Measurements from ENCODE around the gene BTG3. TPM values are rescaled to one million over a fixed set of nuclear protein-coding genes. Genes with fewer than 3 reads are reported as not detected.

The BTG3 gene
- total and polyA plus RNA-seq, 2 donors (not counting 3 experiments of a cell fraction or from before 2014, with no cell fraction given) = 18.1 to 37.2 TPM

DNA sequence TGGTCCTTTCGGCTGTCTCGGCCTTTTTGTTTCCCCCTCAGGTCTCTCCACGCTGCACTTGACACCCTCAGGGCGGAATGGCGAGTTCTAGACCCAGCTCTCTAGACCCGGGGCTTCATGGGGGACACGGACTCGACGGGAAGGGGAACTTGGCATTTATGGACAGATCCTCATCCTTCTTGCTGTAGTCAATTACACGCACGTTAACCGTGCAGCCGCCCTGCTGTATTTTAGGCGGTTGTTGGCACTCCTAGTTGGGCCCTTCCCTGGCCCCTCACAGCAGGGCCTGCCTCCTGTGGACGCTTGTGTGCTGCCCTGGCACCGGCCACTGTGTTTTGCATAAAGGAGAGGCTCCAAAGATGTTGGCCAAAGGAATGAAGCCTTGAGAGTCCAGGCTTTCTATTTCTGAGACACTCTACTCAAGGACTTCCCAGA lies 558 bp upstream of the BTG3 start:
- Histone ChIP-seq H3K9me1 (replicated peaks; ENCODE audit: control insufficient read depth, extremely low read depth, insufficient read depth, low read length) (no peaks in the 10 kb centered on the region), H3K4me3 (replicated peaks in 1 of 3; ENCODE audit: insufficient read depth in 1 of 3, low read depth in 1 of 3, low read length in 3 of 3) (peak overlapping the region; percentile 76 to 94 (median 93)), H3K36me3 (ENCODE audit: control insufficient read depth in 2 of 2, extremely low read depth in 1 of 2, insufficient read depth in 2 of 2, low read length in 2 of 2) (peaks cover 0 to 5% of the 10 kb centered on the region in 2 experiments), H3K27ac (ENCODE audit: insufficient read depth, low read depth, low read length) (no peak overlapping the region), H4K20me1 (replicated peaks; ENCODE audit: control insufficient read depth, extremely low read depth, insufficient read depth, low read length) (no peaks in the 10 kb centered on the region), H3K79me2 (ENCODE audit: control insufficient read depth, insufficient read depth, low read length) (peaks cover 40% of the 10 kb centered on the region), H3K4me1 (ENCODE audit: control insufficient read depth, extremely low read depth, insufficient read depth, low read length) (peaks cover 10% of the 10 kb centered on the region), H3K4me2 (ENCODE audit: insufficient read depth, low read length) (peak overlapping the region; percentile 65), H3K27me3 (ENCODE audit: control insufficient read depth in 2 of 2, insufficient read depth in 2 of 2, low read length in 2 of 2) (peaks cover 0 to 3% of the 10 kb centered on the region in 2 experiments), H3K9ac (replicated peaks; ENCODE audit: extremely low read depth, insufficient read depth, low read length) (peak overlapping the region; percentile 99), H3K9me3 (replicated peaks; ENCODE audit: control insufficient read depth, insufficient read depth, low read length) (no peaks in the 10 kb centered on the region), H2AFZ (ENCODE audit: low read depth, low read length) (peak overlapping the region; percentile 92)
- dilution Hi-C loops (cut with MboI; ENCODE audit: extremely low pct_ligation_motif_present, low sequenced_read_pairs) = no loop called here
- TF ChIP-seq, protein P1, sequence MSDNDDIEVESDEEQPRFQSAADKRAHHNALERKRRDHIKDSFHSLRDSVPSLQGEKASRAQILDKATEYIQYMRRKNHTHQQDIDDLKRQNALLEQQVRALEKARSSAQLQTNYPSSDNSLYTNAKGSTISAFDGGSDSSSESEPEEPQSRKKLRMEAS (IDR thresholded peaks at IDR 0.05; ENCODE audit: insufficient read depth, insufficient read length) = no peak
- TF ChIP-seq GATA2 (IDR thresholded peaks at IDR 0.05; ENCODE audit: insufficient read depth, insufficient read length, low read depth, low read length) (no peak), EZH2 (IDR thresholded peaks at IDR 0.05; ENCODE audit: borderline replicate concordance, low read depth, low read length, severe bottlenecking) (no peak), JUN (IDR thresholded peaks at IDR 0.05; ENCODE audit: borderline replicate concordance, insufficient read depth, insufficient read length, low read depth) (no peak), POLR2AphosphoS5 (IDR thresholded peaks at IDR 0.05; ENCODE audit: insufficient read depth, low read depth, low read length) (no peak), POLR2A (IDR thresholded peaks at IDR 0.05; ENCODE audit: low read depth, low read length) (no peak), MYC (IDR thresholded peaks at IDR 0.05; ENCODE audit: low read depth, low read length) (no peak), FOS (IDR thresholded peaks at IDR 0.05; ENCODE audit: borderline replicate concordance, insufficient read depth, low read length) (no peak)
- TF ChIP-seq, protein P2, sequence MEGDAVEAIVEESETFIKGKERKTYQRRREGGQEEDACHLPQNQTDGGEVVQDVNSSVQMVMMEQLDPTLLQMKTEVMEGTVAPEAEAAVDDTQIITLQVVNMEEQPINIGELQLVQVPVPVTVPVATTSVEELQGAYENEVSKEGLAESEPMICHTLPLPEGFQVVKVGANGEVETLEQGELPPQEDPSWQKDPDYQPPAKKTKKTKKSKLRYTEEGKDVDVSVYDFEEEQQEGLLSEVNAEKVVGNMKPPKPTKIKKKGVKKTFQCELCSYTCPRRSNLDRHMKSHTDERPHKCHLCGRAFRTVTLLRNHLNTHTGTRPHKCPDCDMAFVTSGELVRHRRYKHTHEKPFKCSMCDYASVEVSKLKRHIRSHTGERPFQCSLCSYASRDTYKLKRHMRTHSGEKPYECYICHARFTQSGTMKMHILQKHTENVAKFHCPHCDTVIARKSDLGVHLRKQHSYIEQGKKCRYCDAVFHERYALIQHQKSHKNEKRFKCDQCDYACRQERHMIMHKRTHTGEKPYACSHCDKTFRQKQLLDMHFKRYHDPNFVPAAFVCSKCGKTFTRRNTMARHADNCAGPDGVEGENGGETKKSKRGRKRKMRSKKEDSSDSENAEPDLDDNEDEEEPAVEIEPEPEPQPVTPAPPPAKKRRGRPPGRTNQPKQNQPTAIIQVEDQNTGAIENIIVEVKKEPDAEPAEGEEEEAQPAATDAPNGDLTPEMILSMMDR (IDR thresholded peaks at IDR 0.05; ENCODE audit: extremely low read depth in 1 of 2, insufficient read depth in 1 of 2, low read depth in 1 of 2, low read length in 2 of 2) = no peak
- intact Hi-C loops (cut with micrococcal nuclease) = loop anchor here (2.0 to 5.0 kb wide), 2 partner anchors 206 to 1951 kb away; partner anchors contain the start of gene C21orf91
- peak; percentile 22 for DNase-seq (ENCODE audit: low read depth, low spot score)
- POLR2A ChIA-PET = no interaction called here
- FAIRE-seq = no peak
- BruUV-seq (replicated peaks) = no TSS peak
- CTCF ChIA-PET = interaction anchor here (2.7 kb wide), 1 partner anchor 226 kb away, joined by 9 read pairs; no protein-coding TSS in a partner anchor

All from endothelial cell of umbilical vein (primary cell).